Neural cell (in vitro differentiated cells): ENCODE results near the gene ZNF346.
"Not testable (repeated sequence)": the region's sequence is repeated elsewhere in the genome, so short reads cannot be mapped to it uniquely, and the experiment has no call there.

ENCODE experiments used
- EP300 ChIP-seq: fragments of 450-650 bp; conservative IDR thresholded peaks from 2 replicates; pipeline ENCODE4 v1.6.1; 2014; ENCODE audit warnings: antibody characterized with exemption, mild to moderate bottlenecking, moderate library complexity; ENCODE audit not compliant: poor library complexity, severe bottlenecking
- EZH2 ChIP-seq: fragments of 200-600, 300-800 bp; shearing (Covaris generic), sonication (generic); IDR thresholded peaks from 2 replicates; pipeline ENCODE4 v1.6.1; 2014; ENCODE audit warnings: antibody characterized with exemption, low read length, borderline replicate concordance, mild to moderate bottlenecking; ENCODE audit not compliant: insufficient read depth, poor library complexity, severe bottlenecking
- MXI1 ChIP-seq: fragments of 450-650 bp; conservative IDR thresholded peaks from 2 replicates; pipeline ENCODE4 v1.6.1; 2014; ENCODE audit warnings: antibody characterized with exemption, mild to moderate bottlenecking; ENCODE audit not compliant: poor library complexity, severe bottlenecking
- POLR2AphosphoS5 ChIP-seq: IDR thresholded peaks from 2 replicates; pipeline ENCODE4 v1.6.1; 2012
- RAD21 ChIP-seq: fragments of 450-650 bp; conservative IDR thresholded peaks from 2 replicates; pipeline ENCODE4 v1.6.1; 2014; ENCODE audit warnings: antibody characterized with exemption, mild to moderate bottlenecking, moderate library complexity
- TAF1 ChIP-seq: IDR thresholded peaks from 2 replicates; pipeline ENCODE4 v1.6.1; 2012; ENCODE audit warnings: low read depth
- TF ChIP-seq, protein P1 (sequence below): fragments of 450-650 bp; IDR thresholded peaks from 2 replicates; pipeline ENCODE4 v1.5.1; 2014; ENCODE audit warnings: antibody characterized with exemption, mild to moderate bottlenecking, moderate library complexity; ENCODE audit not compliant: poor library complexity, severe bottlenecking

GRCh38 chr5:176993081-176993480 lies 29.4 kb upstream of the ZNF346 start:
- TF ChIP-seq EZH2, RAD21, MXI1, EP300, TAF1, POLR2AphosphoS5: not testable (repeated sequence)
- TF ChIP-seq, protein P1, sequence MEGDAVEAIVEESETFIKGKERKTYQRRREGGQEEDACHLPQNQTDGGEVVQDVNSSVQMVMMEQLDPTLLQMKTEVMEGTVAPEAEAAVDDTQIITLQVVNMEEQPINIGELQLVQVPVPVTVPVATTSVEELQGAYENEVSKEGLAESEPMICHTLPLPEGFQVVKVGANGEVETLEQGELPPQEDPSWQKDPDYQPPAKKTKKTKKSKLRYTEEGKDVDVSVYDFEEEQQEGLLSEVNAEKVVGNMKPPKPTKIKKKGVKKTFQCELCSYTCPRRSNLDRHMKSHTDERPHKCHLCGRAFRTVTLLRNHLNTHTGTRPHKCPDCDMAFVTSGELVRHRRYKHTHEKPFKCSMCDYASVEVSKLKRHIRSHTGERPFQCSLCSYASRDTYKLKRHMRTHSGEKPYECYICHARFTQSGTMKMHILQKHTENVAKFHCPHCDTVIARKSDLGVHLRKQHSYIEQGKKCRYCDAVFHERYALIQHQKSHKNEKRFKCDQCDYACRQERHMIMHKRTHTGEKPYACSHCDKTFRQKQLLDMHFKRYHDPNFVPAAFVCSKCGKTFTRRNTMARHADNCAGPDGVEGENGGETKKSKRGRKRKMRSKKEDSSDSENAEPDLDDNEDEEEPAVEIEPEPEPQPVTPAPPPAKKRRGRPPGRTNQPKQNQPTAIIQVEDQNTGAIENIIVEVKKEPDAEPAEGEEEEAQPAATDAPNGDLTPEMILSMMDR = not testable (repeated sequence)
